Activated CD8-positive, alpha-beta T cell treated with anti-CD3 and anti-CD28 coated beads for 36 hours (primary cell): ENCODE data around the gene DCHS1. TPM values are rescaled to one million over a fixed set of nuclear protein-coding genes. Genes with fewer than 3 reads are reported as not detected.
A peak's percentile ranks its signal among the peaks of the same experiment; 100 is the strongest.

Experiments
- ATAC-seq: fragments of 200-7000 bp; cut with Tn5 transposase; one replicate; pipeline ENCODE4 v1.10.0; 2021; ENCODE audit warnings: mild to moderate bottlenecking, moderate library complexity
- CTCF ChIA-PET: fragments of 350-600 bp; sonication (Branson Sonifier 250); formaldehyde crosslinking; loops from one replicate; lab custom pipeline; 2021; ENCODE audit warnings: antibody characterized with exemption; lab: Charles Lee
- POLR2A ChIA-PET: fragments of 350-600 bp; sonication (Branson Sonifier 250); formaldehyde crosslinking; loops from one replicate; lab custom pipeline; 2021; ENCODE audit warnings: antibody characterized with exemption; lab: Charles Lee
- DNase-seq: peaks from one replicate; pipeline ENCODE4 v3.0.0-alpha.2; 2020
- H3K27ac Mint-ChIP-seq: one replicate; pipeline ENCODE4 v1.8.0; 2021; ENCODE audit warnings: mild to moderate bottlenecking, mixed read lengths
- H3K27me3 Mint-ChIP-seq: one replicate; pipeline ENCODE4 v1.8.0; 2021; ENCODE audit warnings: mixed read lengths
- H3K36me3 Mint-ChIP-seq: one replicate; pipeline ENCODE4 v1.8.0; 2021; ENCODE audit warnings: low read depth, mixed read lengths
- H3K4me1 Mint-ChIP-seq: one replicate; pipeline ENCODE4 v1.8.0; 2021; ENCODE audit warnings: low read depth, mixed read lengths
- H3K4me3 Mint-ChIP-seq: one replicate; pipeline ENCODE4 v1.8.0; 2021; ENCODE audit warnings: mild to moderate bottlenecking, moderate library complexity, mixed read lengths
- H3K9me3 Mint-ChIP-seq: one replicate; pipeline ENCODE4 v1.8.0; 2021; ENCODE audit warnings: mixed read lengths
- CTCF ChIP-seq: fragments of 200-600 bp; IDR thresholded peaks from one replicate; pipeline ENCODE4 v1.8.0; 2022; ENCODE audit warnings: antibody characterized with exemption, mild to moderate bottlenecking
- intact Hi-C: fragments of 100-400 bp; cut with micrococcal nuclease; formaldehyde crosslinking; loops from one replicate; pipeline ENCODE4 v1.10.0; 2022
- total RNA-seq, 2 experiments: library from RNA; stranded (reverse); gene quantifications; one replicate each; pipeline ENCODE4 v1.2.3, GENCODE V29; 2021

The DCHS1 gene
- total RNA-seq, 2 experiments from 2014 or later = 1.6 TPM

DNA sequence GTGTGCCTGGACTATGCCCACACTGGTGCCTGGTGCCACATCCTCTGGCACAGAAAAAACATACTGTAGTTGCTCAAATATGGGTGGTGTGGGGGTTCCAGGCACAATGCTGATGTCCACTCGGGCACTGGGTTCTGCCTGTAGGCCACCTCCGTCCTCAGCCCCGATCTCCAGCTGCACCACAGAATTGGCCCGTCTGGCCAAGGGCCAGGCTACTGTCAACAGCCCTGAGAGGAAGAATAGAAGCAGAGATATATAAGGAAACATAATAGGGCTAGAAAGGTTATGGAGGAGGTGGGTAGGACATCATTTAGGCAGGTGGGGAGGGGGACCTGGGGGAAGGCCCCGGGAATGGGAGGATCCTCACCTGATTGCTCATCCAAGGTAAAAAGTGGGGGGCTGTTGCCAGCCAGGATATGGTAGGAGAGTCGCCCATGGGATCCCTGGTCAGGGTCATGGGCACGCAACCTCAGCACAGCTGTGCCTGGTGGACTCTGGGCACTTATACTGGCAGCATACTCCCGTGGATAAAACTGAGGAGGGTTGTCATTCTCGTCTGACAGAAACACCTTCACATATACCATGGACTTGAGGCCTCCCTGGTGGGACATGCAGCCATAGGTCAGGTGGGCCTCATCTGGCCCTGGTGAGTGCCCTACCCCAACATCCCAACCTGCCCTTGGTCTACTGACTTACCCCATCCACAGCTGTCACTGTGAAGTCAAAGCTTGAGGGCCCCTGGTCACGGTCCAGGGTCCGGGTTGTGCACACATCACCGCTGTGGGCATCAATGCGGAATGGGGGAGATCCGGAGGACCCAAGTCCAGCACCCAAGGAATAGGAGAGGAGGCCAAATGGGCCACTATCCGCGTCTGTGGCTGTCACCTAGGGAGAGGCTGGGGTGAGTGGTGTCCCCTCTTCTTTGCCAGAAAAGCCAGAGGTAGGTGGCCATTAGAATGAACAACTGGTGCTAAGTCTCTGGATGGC, 21.9 kb downstream of the DCHS1 start:
- peaks cover 5% of the 10 kb centered on the region for H3K4me1 Mint-ChIP-seq
- no peaks in the 10 kb centered on the region for H3K27me3 Mint-ChIP-seq
- no peak overlapping the region for H3K4me3 Mint-ChIP-seq
- no peaks in the 10 kb centered on the region for H3K9me3 Mint-ChIP-seq
- H3K27ac Mint-ChIP-seq = no peak overlapping the region
- H3K36me3 Mint-ChIP-seq = peaks cover 3% of the 10 kb centered on the region
- CTCF ChIA-PET = interaction anchor here (0.6 to 0.9 kb wide), 3 partner anchors 9 to 49 kb away, joined by 3 read pairs; partner anchors contain the start of gene MRPL17
- intact Hi-C loops = no loop called here
- POLR2A ChIA-PET = interaction anchor here (1.6 kb wide), 1 partner anchor 39 kb away, joined by 3 read pairs; no protein-coding TSS in a partner anchor
- DNase-seq = no peak
- ATAC-seq = no peak
- no peak for TF ChIP-seq CTCF

- no peak overlapping the region for H3K4me3 Mint-ChIP-seq
- no peaks in the 10 kb centered on the region for H3K27me3 Mint-ChIP-seq
- CTCF ChIA-PET = interaction anchor here (0.6 to 1.5 kb wide), 5 partner anchors 10 to 50 kb away, joined by 3 to 5 read pairs (median 3); partner anchors contain the start of gene MRPL17
- H3K9me3 Mint-ChIP-seq = no peaks in the 10 kb centered on the region
- POLR2A ChIA-PET = interaction anchor here (0.5 to 1.4 kb wide), 7 partner anchors 14 to 207 kb away, joined by 3 to 5 read pairs (median 3); partner anchors contain the start of genes TAF10 and TPP1
- H3K4me1 Mint-ChIP-seq = peaks cover 14% of the 10 kb centered on the region
- DNase-seq (peak; percentile 51), ATAC-seq (peak; percentile 68)
- no peak overlapping the region for H3K27ac Mint-ChIP-seq
- TF ChIP-seq CTCF = no peak
- intact Hi-C loops = no loop called here
- peaks cover 3% of the 10 kb centered on the region for H3K36me3 Mint-ChIP-seq
These were observed 23.2 kb downstream of the DCHS1 start for GRCh38 chr11:6632116-6633073.

DNA sequence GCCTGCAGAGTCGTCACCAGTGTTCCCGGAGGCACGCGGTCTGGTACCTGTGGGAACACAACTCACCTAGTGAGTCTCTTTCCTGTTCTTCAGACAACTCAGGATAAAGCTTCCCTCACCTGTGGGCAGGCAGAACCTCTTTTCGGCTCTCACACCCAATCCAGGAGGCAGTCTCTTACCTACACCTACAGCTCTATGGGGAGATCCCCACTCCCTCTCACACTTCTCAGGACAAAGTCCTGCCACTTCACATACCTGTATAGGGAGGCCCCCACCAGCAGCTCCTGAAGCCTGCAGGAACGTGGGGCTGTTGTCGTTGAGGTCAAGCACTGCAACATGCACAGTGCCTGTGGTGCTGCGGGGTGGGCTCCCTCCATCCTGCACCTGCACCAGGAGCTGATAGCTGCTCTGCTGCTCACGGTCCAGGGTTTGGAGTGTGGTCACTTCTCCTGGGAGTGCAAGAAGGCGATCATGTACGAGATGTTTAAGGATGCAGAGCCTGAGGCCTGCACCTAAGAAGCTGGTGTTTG, 24.2 kb downstream of the DCHS1 start:
- no peak for ATAC-seq
- no peak overlapping the region for H3K27ac Mint-ChIP-seq
- ChIA-PET CTCF (interaction anchor here (0.9 to 1.5 kb wide), 4 partner anchors 9 to 52 kb away, joined by 3 to 5 read pairs (median 4); partner anchors contain the start of gene MRPL17), POLR2A (interaction anchor here (0.5 to 1.4 kb wide), 9 partner anchors 10 to 26 kb away, joined by 3 to 7 read pairs (median 4); partner anchors contain the start of genes TAF10 and TPP1)
- DNase-seq = no peak
- H3K4me1 Mint-ChIP-seq = peaks cover 17% of the 10 kb centered on the region
- intact Hi-C loops = no loop called here
- H3K27me3 Mint-ChIP-seq = no peaks in the 10 kb centered on the region
- H3K36me3 Mint-ChIP-seq = peaks cover 3% of the 10 kb centered on the region
- no peak overlapping the region for H3K4me3 Mint-ChIP-seq
- no peak for TF ChIP-seq CTCF
- no peaks in the 10 kb centered on the region for H3K9me3 Mint-ChIP-seq

GRCh38 chr11:6630632-6631291, 24.8 kb downstream of the DCHS1 start:
- Mint-ChIP-seq H3K36me3 (peaks cover 3% of the 10 kb centered on the region), H3K27ac (no peak overlapping the region), H3K27me3 (no peaks in the 10 kb centered on the region), H3K4me3 (no peak overlapping the region), H3K4me1 (peaks cover 19% of the 10 kb centered on the region), H3K9me3 (no peaks in the 10 kb centered on the region)
- ATAC-seq = no peak
- CTCF ChIA-PET = interaction anchor here (1.2 to 1.5 kb wide), 3 partner anchors 9 to 52 kb away, joined by 4 to 5 read pairs (median 4); partner anchors contain the start of gene MRPL17
- no peak for DNase-seq
- POLR2A ChIA-PET = interaction anchor here (1.2 to 1.4 kb wide), 4 partner anchors 12 to 26 kb away, joined by 3 to 7 read pairs (median 4); partner anchors contain the start of genes TAF10 and TPP1
- TF ChIP-seq CTCF = no peak
- intact Hi-C loops = no loop called here
